ENCODE results near the gene E4F1.
A peak's percentile ranks its signal among the peaks of the same experiment; 100 is the strongest.

E4F1 gene

DNA sequence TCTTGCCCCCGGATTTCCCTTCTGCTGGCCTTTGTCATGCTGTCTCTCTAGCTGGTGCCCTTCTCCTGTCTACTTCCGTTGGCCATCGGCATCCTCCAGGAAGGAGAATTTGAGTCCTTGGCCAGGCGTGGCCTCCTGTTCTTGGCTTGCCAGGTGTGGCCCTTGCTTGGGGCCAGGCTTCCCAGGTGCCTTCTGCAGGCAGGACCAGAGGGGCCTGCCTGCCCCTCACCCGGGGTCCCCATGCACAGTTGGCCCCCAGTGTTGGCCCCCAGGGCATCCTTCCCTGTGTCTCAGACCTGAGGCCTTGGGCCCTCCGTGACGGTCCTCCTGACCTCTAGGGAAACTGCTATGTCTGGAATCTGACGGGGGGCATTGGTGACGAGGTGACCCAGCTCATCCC, 15.5 kb upstream of the E4F1 start:
- DNase-seq (ENCODE audit: low spot score) = no peak

DNA sequence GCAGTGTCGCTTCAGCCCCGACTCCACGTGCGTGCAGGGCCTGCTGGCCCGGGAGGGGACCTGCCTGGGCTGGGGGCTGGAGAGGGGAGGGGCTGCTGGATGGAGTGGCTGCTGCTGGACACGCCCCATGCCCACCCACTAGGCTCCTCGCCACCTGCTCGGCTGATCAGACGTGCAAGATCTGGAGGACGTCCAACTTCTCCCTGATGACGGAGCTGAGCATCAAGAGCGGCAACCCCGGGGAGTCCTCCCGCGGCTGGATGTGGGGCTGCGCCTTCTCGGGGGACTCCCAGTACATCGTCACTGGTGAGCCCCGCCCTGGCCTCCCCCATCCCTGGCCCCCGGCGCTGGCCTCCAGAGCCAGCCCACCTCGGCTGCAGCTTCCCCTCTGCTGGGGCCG, 15.1 kb upstream of the E4F1 start:
- DNase-seq (ENCODE audit: low spot score) = no peak

DNA sequence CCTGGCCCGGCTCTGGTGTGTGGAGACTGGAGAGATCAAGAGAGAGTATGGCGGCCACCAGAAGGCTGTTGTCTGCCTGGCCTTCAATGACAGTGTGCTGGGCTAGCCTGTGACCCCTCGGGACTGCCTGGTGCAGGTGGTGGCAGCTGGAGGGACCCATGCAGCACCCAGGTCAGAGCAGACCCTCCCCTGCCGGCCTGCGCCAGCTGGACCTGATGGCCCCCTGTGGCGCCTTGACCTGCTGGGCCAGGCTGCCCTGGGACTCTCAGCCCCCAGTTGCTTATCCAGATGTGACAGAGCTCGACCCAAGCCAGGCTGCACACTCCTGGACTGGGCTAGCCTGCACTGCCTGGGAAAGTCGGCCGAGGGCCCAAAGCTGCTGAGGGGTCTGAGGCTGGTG, 14.6 kb upstream of the E4F1 start:
- no peak for DNase-seq (ENCODE audit: low spot score)

DNA sequence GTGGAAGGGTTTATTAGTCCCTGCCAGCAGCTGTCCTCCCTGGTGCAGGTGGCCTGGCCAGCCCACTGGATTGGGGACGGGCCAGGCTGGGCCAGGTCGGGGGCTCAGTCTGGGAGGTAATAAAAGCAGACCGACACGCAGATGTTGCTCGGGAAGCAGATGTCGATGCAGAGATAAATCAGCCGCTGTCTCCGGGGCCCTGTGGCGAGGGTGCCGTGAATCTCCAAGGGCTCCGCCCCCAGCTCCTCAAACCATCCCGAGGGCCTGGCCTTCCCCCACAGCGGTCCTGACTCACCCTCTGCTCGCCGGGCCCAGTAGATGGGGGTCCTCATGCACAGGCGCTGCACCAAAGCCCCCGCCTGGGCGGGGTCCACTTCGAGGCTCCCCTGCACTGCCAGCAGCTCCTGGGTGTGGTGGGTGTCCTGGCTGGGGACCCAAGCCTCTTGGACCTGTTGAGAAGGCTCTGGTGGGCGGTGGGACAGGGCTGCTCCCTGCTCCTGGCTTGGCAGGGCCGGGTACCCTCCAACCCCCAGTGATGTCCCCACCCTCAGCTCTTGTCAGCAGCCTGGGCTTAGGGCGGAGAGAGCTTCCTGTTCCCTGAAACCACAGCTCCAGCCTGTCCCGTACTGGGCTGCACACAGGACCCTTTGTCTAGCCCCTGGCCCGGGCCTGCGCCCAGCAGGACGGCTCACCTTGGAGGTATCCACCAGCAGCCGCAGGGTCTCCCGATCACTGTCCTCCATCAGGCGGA, 14.0 kb upstream of the E4F1 start:
- DNase-seq (ENCODE audit: low spot score) = no peak

DNA sequence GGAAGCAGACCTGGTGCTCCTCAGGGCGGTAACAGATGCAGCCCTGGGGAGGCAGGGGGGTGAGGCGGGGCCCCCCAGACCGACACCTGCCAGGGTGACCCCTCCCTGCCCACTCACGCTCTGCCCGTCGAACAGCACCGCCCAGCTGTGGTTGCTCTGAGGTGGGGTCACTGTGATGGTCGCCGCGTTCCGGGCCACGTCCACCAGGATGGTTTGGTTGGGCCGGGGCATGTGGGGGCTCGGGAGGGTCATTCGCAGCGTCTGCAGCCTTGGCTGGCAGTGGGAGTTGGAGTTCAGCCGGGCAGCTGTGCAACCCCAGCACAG, 13.4 kb upstream of the E4F1 start:
- no peak for DNase-seq (ENCODE audit: low spot score)

DNA sequence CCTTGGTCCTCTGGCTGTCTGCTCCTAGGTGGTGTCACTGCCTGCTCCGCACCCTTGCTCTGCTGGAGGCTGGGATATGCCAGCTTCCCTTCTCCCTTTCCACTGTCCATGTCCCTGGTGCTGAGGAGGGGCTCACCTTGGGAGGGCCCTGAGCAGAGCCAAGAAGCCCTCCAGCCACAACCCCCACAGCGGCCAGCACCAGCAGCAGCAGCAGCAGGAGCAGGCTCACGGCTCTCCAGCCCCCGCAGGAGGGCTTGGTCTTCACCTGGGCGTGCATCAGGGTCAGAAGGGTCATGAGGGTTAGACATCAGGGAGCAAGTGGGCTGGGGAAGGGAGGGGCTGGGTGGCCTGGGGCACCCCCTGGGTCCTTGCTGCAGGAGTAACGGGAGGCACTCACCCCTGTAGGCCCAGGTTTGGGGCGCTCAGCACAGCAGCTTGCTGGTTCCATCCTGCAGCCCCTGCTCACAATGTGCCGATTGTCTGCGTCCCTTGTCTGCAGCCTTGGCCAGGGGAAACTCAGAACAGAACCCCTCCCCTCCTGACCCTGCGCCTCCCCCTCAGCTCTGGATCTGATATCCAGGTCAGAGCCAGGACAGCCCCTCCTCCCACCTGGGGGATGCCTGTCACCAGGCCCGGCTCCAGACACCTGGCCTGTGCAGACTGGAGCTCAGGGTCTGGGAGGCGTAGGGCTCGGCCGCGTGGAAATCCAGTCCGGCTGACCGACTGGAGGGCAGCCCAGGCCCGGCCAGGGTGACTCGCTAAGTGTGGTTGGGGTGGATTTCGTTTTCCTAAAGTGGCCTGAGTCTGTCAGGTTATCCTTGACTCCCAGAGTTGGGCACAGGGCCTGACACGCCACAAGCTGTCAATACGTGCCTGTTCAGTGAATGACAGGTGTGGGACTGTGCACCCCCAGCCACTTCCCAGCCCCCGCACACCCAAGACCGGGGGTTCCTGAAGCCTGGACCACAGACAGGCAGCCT, 12.7 kb upstream of the E4F1 start, which contains the start of gene BRICD5:
TSS of gene BRICD5 (minus strand) at position 478 of the 980 bp plus-strand sequence. CDS start at position 448, 30 bp downstream.
- no peak for DNase-seq (ENCODE audit: low spot score)

DNA sequence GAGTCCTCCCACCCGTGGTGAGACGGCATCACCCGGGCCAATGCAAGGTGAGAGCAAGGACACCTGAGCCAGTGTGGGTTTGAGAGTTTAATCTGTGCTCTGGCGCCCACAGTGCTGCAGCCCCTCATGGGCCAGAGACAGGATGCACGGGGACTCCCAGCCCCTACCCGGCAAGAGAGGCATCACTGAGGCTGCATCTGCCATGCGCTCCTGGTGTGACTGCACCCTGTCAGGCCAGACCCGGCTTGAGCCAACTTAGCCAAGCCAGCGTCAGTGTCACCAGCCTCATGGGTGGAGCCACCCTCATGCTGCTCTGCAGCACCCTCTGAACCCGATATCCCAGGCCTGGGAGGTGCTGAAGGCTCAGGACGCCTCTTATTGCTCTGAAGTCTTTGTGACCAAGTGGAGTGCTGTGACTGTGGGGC, 11.5 kb upstream of the E4F1 start:
- DNase-seq (ENCODE audit: low spot score) = no peak

DNA sequence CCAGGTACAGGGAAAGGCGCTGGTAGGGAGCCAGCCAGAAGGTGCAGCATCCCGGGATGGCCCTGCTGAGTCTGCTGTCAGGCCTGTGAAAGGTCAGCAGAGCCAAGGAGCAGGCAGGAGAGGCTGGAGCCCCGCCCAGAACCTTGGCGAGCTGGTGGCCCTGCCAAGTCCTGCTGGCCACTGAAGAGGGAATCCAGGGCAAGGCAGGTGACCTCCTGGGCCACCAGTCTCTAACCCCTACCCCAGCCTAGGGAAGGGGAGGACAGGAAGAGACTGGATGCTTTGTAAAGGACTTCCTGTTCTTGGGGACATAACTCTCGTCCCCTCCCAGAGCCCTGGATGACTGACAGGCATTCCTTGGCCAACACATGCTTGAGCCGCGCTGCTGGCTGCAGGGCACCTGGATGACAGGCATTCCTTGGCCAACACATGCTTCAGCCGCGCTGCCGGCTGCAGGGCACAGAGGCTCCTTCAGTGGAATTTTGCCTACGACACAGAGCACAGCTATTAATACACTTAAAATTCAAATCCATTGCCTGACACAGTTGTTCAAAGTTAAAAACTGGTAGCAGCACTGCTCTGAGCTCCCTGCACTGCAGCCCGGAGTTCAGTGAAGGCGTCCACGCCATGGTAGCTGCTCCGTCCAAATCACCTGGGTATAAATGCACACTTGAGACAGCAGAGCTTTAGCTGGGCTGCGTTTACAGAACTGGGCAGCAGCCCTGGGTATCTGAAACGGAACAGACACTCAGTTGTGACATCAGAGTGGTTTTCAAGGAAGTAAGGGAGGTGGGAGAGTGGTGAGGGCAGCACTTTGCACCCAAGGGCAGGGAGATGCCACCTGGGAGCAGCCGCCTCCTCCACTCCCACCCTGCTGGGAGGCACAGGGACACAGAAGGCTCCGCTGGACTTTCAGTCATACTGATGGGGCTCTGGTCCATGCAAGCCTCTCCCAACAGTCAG, 10.7 kb upstream of the E4F1 start:
- DNase-seq (ENCODE audit: low spot score) = no peak

DNA sequence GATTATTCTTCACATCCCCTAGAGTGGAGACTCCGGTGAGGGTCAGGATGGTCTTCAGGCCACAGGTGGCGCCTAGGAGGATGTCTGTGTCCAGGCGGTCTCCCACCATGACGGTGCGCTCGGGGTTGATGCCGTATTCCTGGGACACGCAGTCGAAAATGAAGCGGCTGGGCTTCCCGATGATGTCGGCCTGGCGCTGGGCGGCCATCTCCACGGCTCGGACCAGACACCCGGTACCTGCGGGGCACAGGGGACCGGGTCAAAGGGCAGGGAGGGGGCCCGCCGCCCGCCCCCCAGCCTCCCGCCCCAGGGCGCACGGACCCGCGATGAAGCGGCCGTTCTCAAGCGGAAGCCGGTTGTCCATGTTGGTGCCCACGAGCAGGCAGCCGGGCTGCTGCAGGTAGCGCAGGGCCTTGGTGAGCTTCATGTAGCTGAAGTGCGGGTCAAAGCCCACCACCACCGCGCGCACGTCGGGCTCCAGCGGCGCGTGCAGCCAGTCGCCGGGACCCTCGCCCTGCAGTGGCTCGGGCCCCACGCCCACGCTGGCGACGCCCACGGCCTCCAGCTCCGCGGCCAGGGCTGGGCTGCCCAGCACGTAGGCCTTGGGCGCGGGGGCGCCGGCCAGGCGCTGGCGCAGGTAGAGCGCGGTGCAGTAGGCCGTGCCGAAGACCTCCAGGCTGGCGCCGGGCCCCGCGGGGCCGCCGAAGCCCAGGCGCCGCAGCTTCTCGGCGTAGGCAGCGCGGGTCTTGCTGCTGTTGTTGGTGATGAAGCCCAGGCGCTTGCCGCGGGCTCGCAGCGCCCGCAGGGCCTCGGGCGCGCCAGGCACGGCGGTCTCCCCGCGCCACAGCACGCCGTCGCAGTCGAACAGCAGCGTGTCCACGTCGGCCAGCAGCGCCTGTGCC, 9.3 kb upstream of the E4F1 start:
- DNase-seq (ENCODE audit: low spot score) = no peak

DNA sequence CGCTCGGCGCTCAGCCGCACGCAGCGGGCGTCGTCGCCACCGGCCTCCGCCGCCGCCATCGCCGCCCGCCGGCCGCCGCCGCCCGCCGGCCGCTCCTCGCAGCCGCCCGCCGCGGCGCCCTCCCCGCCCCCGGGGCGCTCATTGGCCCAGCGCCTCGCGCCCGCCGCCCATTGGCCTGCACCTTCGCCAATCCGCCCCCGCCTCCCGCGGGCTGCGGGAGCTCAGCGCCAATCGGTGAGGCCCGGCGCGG, 8.7 kb upstream of the E4F1 start, which contains the start of gene PGP:
TSS of gene PGP (minus strand) at position 122 of the 250 bp plus-strand sequence. CDS start at position 59, 63 bp downstream.
- DNase-seq (ENCODE audit: low spot score) = no peak

DNA sequence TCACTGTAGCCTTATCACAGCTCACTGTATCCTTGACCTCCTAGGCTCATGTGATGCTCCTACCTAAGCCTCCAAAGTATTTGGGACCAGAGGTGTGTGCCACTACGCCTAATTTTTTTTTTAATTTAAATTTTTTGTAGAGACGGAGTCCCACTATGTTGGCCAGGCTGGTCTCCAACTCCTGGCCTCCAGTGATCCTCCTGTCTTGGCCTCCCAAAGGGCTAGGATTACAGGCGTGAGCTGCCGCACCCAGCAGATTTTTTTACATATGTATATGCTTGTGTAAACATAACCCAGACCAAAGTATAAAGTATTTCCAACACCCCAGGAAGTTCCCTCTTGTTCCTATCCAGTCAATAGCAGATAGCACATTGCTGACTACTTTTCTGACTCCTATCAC, 7.1 kb upstream of the E4F1 start:
- no peak for DNase-seq (ENCODE audit: low spot score)

DNA sequence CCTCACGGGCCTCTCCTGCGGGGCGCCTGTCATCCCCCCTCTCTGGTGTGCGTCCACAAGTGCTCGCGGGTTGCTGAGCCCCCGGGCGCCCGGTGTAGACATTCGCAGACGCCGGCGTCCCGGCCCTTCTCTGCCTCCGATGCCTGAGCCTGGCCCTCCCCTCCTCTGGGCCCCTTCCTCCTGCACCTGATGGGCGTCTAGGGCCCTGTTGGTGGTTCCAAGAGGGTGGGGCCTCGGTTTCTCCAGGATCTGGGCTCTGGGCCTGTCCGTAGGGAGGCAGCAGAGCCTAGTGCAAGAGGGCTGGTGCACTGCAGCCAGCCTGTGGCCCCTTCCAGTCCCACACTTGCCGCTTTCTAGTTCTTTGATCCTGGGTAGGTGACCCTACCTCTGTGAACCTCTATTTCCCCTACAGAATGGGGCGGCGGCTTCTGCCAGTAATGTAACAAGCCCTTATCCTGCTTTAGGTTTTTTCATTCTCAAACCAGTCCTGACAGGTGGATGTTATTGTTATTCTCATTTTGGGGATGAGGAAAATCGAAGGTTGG, 623 bp downstream of the E4F1 start:
- DNase-seq (ENCODE audit: low spot score) = peak; percentile 32

DNA sequence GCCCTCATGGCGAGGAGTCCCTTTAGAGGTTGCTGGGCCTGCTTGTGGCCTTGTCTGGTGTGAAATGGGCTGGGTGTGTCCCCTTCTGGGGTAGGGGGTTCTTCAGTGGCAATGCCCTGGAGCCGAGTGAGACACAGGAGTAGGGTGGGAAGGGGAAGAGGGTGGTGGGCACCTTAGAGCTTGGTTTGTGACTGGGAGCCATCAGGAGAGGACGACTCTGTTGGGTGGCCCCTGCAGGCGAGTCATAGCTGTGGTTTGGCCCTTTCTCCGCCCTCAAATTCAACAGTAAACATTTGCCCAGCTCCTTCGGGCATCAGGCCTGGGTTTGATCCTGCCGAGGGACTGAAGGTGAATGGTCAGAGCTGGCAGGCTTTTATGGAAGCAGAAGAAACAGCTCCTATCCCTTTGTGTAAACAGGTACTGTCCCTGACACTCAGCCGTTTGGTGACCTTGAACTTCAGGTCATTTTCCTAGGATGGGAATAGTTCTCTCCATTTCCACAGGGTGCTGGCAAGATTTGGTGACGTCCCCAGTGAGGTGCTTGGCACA, 2.9 kb downstream of the E4F1 start:
- no peak for DNase-seq (ENCODE audit: low spot score)

DNA sequence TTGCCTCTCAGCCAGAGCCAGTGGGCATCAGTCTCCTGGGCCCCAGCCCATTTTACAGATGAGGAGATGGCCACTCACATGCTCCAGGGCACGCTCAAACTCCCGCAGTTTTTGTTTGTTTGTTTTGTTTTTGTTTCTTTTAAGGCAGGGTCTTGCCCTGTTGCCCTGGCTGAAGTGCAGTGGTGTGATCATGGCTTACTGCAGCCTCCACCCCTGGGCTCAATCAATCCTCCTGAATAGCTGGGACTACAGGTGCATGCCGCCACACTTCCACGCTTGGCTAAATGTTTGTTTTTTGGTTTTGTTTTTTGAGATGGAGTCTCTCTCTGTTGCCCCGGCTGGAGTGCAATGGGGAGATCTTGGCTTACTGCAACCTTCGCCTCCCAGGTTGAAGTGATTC, 3.5 kb downstream of the E4F1 start:
- DNase-seq (ENCODE audit: low spot score) = no peak

DNA sequence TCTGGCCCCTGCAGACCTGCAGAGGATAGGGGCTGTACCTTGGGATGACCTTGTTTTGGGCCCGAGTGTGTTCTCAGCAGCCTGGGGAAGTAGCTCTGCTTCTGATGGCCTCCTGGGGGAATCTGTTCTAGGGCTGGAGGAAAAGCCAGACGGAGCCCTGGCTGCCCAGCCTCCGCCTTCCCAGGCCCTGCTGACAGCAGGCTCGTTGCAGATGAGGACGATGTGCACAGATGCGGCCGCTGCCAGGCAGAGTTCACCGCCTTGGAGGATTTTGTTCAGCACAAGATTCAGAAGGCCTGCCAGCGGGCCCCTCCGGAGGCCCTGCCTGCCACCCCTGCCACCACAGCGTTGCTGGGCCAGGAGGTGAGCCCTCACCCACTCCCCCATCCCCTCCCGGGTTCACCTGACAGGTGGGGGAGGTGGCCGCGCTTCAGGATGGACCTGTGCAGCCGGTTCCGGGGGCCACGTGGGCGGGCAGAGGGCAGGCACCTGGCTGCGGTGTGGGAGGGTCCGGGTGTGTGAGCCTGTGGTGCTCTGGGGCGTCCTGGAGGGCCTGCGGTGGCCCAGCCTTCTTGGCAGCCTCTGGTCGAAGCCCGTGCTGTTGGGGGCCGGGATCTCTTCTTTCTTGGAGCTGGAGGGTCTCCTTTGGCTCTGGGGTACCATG, 4.9 kb downstream of the E4F1 start:
- DNase-seq (ENCODE audit: low spot score) = no peak

DNA sequence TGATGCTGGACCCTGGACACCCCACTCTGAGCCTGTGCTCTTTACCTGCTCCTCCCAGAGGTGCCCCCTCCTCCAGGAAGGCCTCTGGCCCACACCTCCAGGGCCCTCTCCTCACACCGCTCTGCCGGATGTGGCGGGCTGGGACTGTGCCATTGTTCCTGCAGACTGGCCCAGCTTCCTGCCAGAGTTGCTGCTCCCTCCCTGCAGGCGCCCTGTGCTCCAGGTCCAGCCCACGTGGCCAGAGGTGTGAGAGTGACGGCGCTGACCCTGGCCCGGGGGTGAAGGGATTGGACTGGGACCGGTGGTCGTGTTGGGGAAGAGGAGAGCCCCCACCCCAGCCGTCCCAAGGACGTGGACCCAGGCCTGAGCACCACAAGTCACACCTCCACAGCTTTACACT, 5.7 kb downstream of the E4F1 start:
- DNase-seq (ENCODE audit: low spot score) = no peak

DNA sequence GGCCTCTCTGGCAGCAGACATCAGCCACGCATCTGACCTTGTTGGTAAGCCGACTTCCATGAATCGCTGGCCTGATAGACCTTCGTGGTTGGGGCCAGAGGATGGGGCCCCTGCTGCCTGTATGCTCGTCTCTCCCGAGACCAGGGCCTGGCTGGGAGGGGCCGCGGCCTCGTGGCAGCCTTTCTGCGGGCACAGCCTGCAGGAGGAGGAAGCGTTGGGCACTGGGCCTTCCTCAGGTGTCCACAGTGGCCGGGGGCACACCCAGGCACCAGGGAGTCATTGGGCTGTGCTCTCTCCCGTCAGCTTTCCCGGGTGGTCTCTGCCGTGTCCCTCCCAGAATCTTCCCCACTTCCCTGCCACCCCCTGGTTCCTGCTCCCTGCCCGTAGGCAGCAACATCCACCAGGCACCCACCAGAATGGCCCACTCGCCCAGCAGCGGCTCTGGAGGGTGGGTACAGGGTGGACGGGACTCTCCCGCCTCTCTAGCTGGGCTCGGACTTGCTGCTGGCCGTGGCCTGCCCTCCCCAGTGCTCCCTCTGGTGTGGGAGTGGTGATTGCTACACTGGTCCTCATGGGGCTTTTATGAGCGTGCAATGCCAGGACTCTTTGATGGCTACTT, 6.3 kb downstream of the E4F1 start:
- no peak for DNase-seq (ENCODE audit: low spot score)

DNA sequence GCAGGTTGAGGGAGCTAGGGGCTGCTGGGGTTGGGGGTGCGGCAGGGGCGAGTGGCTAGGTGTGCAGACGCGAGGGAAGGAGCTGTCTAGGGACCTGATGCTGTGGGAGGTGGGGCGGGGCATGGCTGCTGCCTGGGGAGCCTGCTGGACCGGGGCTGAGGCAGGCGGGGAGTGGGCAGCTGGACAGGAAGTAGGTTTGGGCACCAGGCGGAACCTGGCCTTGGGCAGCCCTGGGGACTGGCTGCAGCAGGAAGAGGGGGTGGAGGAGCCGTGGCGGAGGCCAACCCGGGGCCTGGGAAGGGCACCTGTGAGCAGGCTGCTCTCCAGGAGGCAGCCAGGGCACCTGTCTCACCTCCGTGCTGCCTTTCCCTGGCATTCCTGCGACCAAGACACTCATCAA, 7.0 kb downstream of the E4F1 start:
- no peak for DNase-seq (ENCODE audit: low spot score)

All from activated CD4-positive, alpha-beta T cell treated with anti-CD3 and anti-CD28 coated beads, Interleukin-2, Interleukin-4, amounts not matched to agents 100 ng/mL and 50 ng/mL, durations not matched to agents 16 hours and 8 hours (primary cell).